ENCODE measurements around the gene FRMPD4.
A peak's percentile ranks its signal among the peaks of the same experiment; 100 is the strongest.
"Not testable (repeated sequence)": the region's sequence is repeated elsewhere in the genome, so short reads cannot be mapped to it uniquely, and the experiment has no call there.

FRMPD4 gene

DNA sequence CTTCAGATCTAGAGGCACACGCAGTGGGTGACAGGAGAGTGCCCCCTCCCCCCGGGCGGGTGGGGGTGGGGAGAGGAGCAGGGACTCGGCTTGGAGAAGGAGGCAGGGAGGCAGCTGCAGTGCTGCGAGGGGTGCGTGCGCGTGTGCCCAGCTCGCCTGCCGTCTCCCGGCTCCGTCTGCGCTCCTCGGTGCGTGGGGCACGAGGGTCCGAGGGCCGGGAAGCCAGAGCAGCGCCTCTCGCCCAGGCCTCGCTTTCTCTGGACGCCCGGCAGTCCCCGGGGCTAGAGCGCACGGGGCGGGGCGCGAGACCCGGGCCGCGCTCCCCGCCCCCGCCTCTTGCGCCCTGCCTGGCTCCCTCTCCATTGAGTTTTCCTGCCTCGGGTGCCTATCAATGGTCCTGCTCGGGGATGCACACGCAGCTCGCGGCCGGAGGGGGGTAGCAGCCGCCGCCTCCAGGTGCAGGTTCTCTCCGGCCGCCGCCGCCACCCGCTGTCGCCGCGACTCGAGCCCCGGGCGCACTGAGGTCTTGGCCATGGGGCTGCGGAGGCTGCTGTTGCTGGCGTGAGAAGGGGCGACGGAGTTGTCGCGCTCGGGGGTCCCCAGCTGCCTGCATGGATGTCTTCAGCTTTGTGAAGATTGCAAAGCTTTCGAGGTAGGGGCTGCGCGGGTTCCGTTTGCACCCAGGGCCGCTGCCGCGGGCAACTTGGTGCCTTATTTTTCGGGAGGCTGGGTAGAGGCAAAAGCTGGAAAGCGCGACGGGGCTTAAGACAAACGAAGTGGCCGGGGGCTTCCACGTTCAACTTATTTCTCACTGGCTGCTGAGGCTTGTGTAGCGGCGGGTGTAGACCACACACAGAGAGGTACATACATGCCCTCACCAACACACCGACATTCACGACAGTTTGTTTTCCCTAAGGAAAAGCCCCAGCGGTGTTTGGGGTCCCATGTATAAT lies at the start of gene FRMPD4:
TSS of gene FRMPD4 (plus strand) at position 113 of the 953 bp plus-strand sequence. CDS start at position 612, 499 bp downstream.
- no peak for DNase-seq

DNA sequence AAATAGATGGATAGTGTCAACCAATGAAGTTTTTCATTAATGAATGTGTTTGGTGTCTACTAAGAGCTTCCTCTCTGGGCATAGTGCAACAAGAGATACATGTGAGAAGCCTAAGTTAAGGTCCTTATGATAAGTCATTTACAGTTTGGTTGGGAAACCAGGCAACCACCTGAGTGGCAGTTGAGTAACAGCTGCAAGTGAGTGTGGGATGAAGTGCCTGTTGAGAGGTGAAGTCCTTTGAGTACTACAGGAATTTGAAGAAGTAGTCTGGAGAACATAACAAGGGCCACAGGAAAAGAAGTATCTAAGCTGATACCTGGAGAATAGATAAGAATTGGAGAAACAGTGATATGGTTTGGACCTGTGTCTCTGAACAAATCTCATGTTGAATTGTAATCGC lies 48.5 kb upstream of the FRMPD4 start:
- no peak for DNase-seq

DNA sequence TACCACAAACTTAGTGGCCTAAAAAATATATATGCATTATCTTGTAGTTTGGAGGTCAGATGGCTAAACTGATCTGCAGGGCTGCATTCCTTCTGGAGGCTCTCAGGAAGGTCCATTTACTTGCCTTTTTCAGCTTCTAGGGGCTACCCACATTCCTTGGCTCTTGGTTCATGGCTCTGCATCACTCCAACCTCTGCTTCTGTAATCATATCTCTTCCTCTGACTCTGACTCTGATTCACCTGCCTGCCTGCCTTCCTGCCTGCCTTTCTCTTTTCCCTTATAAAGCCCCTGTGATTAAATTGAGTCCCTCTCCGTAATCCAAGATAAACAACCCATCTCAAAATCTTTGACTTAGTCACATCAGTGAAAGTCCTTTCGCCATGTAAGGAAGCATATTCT lies 25.0 kb upstream of the FRMPD4 start:
- no peak for DNase-seq

DNA sequence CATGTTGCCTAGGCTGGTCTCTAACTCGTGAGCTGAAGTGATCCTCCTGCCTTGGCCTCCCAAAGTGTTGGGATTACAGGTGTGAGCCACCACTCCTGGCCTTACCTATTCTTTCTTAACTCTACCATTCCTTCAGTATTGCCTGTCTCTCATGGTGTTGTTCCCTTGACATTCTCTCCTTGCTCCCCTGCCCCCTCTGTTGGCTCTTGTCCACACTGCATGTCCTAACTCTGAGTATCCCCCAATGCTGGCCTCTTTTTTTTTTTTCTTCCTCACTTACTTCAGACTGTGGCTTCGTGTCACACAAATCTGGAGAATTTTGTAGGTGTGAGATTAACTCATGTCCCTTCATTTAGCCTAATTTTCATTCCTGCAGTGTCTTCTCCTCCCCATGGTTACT lies 22.9 kb upstream of the FRMPD4 start:
- no peak for DNase-seq

DNA sequence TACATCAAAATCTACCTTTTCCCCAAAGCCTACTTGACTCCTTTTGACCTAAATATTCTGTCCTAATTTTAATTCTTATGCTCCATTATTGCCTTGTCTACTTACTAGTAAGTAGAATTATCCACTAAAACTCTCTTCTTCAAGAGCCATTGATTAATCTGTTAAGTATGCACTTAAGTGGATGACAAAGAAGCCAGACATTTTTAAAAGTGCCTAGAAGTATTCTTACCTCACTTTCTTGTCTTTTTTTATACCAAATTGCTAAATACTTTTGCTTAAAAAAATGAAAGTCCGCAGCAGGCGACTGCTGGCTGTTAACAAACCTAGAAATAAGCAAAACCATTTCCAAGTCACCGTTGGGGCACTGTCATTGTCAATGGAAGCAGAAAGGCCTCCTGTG lies 20.1 kb upstream of the FRMPD4 start:
- DNase-seq, result no peak

DNA sequence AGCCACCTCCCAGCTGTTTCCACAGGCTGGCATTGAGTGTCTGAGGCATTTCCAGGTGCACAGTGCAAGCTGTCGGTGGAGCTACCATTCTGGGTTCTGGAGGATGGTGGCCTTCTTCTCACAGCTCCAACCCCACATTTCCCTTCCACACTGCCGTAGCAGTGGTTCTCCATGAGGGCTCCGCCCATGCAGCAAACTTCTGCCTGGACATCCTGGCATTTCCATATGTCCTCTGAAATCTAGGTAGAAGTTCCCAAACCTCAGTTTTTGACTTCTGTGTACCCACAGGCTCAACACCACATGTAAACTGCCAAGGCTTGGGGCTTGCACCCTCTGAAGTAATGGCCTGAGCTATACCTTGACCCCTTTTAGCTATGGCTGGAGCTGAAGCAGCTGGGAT lies 10.3 kb upstream of the FRMPD4 start:
- DNase-seq, result no peak

DNA sequence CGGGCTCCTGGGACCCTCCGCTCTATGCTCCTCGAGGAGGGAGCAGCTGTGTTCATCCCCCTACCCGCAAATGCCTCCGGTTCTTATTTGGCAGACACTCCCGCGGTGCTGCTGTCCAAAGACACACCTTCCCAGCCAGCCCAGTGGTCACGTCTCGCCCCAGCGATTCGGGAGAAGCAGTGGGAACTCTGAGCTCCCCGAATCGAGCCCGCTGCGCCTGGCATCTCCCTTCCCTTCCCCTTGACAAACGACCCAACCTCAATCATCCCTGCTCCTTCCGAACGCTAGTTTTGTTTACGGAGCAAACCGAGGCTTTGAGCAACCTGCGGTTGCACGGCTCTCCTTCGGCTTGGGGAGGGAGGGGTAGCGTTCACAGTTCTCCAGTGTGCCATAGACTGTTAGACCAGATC lies 317 bp upstream of the FRMPD4 start:
- no peak for DNase-seq

DNA sequence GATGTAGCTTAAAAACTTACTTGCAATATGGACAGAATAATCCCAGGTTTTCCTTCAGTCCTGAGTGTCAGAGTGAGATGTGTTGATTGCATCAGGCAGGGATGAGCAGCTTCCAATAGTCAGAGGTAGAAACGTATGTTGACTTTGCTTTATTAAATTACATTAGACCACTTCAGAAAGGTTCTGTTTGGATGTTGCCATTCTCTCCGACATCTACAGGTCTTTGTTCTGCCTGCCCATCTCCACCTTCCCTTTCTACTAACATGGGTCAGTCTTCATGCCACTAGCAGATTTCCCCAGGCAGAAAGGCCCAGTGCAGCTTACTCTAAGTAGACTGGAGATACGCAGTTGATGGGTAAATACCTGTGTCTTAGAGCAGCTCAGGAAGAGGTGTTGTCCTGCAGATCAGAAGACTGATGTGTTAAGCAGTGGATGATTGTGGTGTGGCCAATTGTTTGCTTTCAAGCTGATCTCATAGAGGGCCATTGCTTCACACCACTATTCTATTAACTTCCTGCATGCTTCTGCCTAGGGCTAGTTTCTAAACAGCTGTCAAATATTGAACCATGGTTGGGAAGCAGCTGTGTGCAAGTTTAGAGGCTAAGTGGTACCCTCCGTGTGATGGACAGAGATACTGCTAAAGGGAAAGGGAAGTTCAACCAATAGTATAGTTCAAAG lies 1.8 kb downstream of the FRMPD4 start:
- DNase-seq, result no peak

DNA sequence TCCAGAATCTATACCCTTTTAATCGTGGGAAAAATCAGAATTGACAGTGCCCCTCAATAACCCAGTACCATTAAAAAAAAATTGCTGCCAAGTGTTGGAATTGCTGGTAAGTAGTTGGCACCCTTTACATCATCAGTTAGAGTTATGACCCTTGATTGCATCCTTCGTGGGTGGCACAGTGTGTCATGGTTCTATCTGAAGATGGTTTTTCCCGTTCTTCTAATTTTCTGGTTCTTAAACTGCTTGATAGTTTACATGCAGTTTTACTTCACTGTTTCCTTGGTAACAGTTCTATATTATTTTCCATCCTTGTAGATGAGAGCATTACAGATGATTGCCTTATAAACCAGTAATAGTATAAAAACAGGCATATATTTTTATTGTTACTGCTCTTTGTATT lies 3.2 kb downstream of the FRMPD4 start:
- no peak for DNase-seq

DNA sequence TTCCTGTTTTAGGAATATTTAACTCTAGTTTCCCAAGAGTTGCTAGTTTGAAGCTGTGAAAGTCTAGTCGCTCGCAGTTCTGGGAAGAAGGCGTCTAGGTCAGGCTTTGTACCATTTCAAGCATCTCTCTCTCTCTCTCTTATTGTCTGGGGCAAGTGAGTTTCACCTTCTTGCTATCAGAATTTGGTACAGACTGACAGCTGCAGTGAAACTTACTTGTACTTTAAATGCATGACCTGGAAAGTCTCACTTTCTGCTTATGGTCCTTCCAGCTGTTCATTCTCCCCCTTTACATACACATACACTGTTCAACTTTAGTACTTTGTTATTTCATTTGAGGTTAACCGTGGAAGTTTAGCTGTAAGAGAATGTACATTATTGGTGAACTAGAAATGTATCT lies 4.4 kb downstream of the FRMPD4 start:
- no peak for DNase-seq

DNA sequence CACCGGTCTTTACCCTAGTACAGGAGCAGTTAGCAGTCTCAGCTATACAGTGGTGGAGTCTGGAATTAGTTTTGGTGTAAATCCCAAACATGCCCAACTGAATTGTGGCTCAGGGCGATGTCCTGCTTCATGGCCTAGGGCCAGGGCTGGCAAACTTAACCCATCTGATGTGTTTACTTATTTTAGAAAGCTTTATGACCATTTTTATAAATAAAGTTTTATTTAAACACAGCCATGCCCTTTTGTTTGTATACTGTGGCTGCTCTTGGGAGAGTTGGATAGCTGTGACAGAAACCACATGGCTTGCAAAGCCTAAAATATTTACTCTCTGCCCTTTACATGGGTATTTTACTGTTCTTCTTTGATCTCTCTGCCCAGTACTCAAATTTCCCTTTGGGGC lies 7.1 kb downstream of the FRMPD4 start:
- DNase-seq, result no peak

DNA sequence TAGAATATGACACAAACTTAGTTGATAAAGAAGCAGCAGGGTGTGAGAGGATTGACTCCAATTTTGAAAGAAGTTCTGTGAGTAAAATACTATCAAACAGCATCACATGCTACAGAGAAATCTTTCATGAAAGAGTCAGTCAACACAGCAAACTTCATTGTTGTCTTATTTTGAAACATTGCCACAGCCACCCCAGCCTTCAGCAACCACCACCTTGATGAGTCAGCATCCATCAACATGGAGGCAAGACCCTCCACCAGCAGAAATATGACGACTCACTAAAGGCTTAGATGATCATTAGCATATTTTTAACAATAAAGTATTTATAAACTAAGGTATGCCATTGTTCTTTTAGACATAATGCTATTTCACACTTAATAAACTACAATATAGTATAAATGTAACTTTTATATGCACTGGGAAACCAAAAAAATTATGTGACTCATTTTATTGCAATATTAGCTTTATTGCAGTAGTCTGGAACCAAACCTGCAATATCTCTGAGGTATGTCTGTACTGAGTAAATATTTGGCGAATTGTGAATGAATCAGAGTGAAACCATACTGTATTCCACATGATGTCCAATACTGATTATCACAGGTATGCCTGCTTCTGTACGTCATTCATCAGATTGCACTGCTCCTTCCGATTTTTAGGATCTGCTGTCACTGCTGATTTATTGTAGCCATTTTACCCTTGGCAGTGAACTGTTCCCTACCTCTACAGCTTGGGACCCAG lies 11.6 kb downstream of the FRMPD4 start:
- DNase-seq, result no peak

DNA sequence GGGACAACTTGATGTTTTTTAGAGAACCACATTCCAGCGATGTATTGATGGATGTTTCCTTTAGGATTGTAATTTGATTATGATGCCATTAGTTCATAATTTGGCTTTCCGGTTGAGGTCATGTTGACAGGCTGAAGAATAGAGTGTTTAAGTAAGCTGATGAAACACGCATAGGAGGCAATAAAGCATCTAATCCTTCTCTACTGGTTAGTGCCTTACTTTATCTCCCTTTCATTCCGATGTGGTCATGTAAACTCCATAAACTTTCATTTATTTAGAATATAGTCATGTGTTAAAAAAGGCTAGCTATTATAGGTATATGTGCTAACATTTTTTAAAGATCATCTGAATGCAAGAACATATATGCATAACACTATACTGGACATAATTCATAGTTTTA lies 15.0 kb downstream of the FRMPD4 start:
- no peak for DNase-seq

DNA sequence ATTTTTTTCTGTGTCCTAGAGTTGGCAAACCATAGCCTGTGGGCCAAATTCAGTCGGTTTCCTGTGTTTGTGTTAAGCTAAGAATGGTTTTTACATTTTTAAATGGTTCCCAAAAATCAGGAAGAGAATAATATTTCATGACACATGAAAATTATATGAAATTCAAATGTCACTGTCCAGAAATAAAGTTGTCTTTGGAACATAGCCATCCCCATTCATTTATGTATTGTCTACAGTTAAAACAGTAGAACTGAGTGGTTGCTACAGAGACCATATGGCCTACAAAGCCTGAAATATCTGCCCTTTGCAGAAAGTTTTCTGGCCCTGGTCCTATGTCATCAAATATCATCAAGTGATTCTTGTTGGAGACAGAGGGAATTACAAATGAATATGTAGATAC lies 15.5 kb downstream of the FRMPD4 start:
- no peak for DNase-seq

DNA sequence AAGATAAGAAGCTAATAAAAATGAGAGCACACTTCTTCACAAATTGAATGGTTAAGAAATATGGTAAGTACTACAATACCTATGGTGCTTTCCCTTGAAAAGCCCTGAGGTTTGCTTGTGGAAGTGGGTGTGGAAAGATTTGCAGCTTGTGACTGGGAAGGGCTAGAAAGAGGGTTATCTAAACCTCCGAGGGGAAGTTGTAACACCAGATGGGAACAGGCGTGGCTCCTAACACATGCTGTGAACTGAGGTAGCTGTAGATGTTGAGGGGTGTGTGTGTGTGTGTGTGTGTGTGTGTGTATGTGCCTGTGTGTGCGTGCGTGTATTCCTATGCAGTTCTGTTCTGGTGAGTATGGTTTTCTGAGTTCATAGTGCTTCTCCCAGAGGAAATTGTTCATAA lies 21.5 kb downstream of the FRMPD4 start:
- DNase-seq, result no peak

DNA sequence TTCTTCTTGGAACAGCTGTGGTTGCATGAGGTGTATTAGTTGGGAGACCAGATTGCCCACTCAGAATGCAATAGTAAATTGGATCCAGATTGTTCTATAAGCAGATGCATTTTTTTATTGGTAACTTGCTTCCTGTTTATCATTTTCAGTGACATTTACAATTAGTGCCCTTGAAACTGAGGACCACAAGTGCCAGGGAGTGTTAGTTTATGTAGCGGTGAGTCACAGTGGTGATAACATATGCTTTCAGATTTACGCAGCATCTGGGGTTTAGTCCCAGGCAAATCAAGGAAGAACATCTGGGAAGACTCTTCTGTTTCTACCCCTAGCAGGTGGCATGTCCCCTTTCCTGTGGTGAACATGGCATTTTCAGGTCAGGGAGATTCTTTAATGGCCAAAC lies 24.1 kb downstream of the FRMPD4 start:
- no peak for DNase-seq

DNA sequence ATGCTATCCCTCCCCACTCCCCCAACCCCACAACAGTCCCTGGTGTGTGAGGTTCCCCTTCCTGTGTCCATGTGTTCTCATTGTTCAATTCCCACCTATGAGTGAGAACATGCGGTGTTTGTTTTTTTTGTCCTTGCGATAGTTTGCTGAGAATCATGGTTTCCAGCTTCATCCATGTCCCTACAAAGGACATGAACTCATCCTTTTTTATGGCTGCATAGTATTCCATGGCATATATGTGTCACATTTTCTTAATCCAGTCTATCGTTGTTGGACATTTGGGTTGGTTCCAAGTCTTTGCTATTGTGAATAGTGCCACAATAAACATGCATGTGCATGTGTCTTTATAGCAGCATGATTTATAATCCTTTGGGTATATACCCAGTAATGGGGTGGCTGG lies 25.9 kb downstream of the FRMPD4 start:
- DNase-seq, result not testable (repeated sequence)

DNA sequence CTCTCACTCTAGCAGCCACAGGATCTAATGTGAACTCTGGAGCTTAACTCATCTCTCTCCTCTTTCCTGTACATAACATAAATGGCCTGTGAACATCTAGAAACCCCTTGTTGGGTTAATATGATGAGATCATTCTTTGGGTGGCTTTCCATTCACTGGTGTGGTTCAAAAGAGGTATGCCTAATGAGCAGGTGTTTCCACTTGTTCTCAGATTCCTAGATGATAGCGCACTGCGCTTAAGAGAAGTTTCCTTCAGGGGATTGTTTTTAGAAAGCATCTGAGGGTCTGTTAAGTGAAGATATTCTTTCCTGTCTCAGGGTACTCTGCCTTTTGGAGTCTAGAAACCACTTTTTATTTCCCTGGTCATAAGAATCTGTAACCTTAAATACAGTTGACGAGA lies 32.5 kb downstream of the FRMPD4 start:
- no peak for DNase-seq

DNA sequence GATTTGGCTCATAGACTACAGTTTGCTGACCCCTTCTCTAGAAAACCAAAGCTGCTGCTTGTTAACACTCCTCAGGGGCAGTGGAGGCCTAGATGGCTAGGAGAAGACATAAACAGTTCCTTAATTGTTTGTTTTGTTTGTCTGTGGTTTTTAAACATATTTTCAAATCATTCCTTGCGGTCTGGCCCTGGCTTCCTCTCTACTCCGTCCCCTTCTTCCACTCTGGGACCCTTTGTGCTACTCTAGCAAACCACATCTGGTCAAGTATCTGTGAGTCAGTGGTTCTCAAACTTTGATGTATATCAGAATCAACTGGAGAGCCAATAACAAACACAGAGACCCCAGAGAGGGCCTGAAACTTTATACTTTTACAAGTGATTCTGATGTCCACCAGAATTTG lies 36.1 kb downstream of the FRMPD4 start:
- DNase-seq, result no peak

DNA sequence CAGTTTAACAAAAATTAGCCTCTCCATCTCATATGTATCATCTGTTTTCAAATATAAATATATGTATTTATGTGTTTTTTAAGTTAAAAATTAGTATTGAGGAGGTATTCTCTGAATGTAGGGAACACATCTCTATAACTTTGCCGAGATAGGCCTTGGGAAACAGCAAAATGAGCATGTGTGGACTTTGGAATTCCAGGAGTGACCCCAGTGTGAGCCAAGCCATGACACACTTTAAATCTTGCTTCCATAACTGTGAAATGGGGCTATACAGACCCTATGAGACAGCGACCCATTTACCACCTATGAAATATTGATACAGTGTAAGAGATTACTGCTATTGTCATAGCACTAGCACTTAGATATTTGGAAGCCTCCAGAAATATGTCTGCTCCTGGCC lies 58.8 kb downstream of the FRMPD4 start:
- no peak for DNase-seq

DNA sequence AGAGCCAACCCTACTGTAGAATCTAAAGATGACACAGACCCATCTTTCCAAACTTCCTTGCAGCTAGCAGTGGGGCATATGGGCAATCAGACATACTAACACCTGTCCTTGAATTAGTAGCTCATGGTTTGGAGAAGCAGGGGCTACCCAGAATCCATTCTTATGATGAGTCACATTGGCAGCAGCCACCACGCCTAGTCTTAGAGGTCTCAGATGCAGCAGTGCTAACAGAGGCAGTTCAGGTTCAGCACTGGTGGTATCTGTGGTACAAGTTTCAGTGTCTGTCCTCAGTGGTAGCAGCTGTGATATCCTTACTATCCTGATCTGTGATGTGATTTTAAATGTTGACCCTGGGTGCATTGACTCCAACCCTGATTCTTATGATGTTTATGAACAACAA lies 68.1 kb downstream of the FRMPD4 start:
- no peak for DNase-seq

DNA sequence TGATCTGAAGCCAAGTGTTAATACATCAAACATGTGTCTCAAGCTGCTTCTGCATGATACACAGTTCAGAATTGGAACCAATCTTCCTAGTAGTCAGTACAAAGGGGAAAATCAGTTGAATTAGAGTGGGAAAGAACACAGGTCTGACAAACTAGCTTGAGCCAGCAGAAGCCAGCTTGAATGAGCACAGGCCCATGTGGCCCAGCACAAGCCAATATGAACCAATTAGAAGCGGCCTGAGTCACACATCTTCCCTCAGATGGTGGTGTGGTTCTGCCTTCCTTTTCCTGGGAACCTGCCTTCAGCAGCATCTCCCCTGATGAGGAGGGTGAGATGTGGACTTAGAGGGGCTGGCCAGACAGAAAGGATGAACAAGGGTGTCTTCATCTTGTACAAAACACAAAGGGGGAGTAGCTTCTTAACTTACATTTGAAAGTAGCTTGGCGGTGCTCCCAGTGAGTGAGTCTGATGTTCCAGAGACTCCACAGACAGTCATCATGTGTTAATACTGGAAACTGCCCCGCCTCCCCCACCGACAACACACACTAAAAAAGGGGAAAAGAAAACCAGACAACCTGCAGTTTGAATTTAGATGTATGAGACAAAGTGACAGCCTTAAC lies 72.0 kb downstream of the FRMPD4 start:
- DNase-seq, result peak; percentile 15

DNA sequence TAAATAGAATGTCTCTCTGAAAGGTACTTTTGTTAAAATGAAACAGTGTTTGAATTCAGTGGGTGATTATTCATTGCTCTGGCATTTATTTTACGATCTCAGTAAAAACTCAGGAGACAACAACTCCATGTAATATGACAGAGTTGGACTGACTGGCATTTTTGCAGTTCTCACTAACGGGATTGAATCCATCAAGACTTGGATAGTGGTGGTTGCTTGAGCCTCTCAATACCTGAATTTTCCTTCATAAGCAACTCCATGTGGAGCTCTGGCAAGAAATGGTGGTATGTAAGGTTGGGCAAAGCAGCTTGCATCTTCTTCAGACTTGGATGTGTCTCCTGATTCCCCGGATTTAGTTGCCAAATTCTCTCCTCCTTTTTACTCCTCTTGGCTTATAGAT lies 72.7 kb downstream of the FRMPD4 start:
- DNase-seq, result no peak
